Measurements from ENCODE around the gene ATP5F1A.
"Not testable (repeated sequence)": the region's sequence is repeated elsewhere in the genome, so short reads cannot be mapped to it uniquely, and the experiment has no call there.

The ATP5F1A gene

GRCh38 chr18:46072959-46073358, 25.1 kb downstream of the ATP5F1A start:
- no peak for DNase-seq

GRCh38 chr18:46072376-46072867, 25.7 kb downstream of the ATP5F1A start:
- no peak for DNase-seq

GRCh38 chr18:46071653-46072375, 26.3 kb downstream of the ATP5F1A start, which contains the start of gene PSTPIP2:
Gene PSTPIP2, minus strand, starts transcription at chr18:46072260. Its CDS starts 72 bp downstream, at chr18:46072188.
- DNase-seq, result no peak

GRCh38 chr18:46070815-46071652, 27.1 kb downstream of the ATP5F1A start:
- no peak for DNase-seq

GRCh38 chr18:46070232-46070631, 27.9 kb downstream of the ATP5F1A start:
- DNase-seq, result no peak

GRCh38 chr18:46069524-46069923, 28.6 kb downstream of the ATP5F1A start:
- DNase-seq, result no peak

GRCh38 chr18:46068763-46069162, 29.3 kb downstream of the ATP5F1A start:
- DNase-seq, result no peak

- no peak for DNase-seq
These were observed 30.6 kb downstream of the ATP5F1A start for GRCh38 chr18:46067438-46068007.

- no peak for DNase-seq
These were observed 35.3 kb downstream of the ATP5F1A start for GRCh38 chr18:46062781-46063180.

GRCh38 chr18:46061796-46062195, 36.3 kb downstream of the ATP5F1A start:
- DNase-seq, result no peak

- DNase-seq, result no peak
These were observed 36.7 kb downstream of the ATP5F1A start for GRCh38 chr18:46061387-46061786.

GRCh38 chr18:46060359-46060841, 37.7 kb downstream of the ATP5F1A start:
- DNase-seq, result no peak

GRCh38 chr18:46055838-46056230, 42.3 kb downstream of the ATP5F1A start:
- no peak for DNase-seq

GRCh38 chr18:46054956-46055837, 42.9 kb downstream of the ATP5F1A start:
- no peak for DNase-seq

- DNase-seq, result no peak
These were observed 44.6 kb downstream of the ATP5F1A start for GRCh38 chr18:46053368-46054095.

GRCh38 chr18:46051731-46052461, 46.2 kb downstream of the ATP5F1A start:
- no peak for DNase-seq

GRCh38 chr18:46050268-46050667, 47.8 kb downstream of the ATP5F1A start:
- no peak for DNase-seq

- DNase-seq, result no peak
These were observed 49.5 kb downstream of the ATP5F1A start for GRCh38 chr18:46048641-46049040.

GRCh38 chr18:46047369-46047768, 50.7 kb downstream of the ATP5F1A start:
- DNase-seq, result not testable (repeated sequence)

- DNase-seq, result no peak
These were observed 51.4 kb downstream of the ATP5F1A start for GRCh38 chr18:46046688-46047087.

GRCh38 chr18:46046126-46046525, 52.0 kb downstream of the ATP5F1A start:
- no peak for DNase-seq

All from NCI-H187 treated with DMSO at 0.1 percent for 48 hours (cell line).